NT2/D1 (cell line): ENCODE measurements around the gene SH3RF1.
"Not testable (repeated sequence)": the region's sequence is repeated elsewhere in the genome, so short reads cannot be mapped to it uniquely, and the experiment has no call there.

Source experiments
- SUZ12 ChIP-seq: IDR thresholded peaks from 2 replicates; pipeline ENCODE4 v1.6.1; 2011; ENCODE audit not compliant: insufficient read length, insufficient read depth; ENCODE audit errors: extremely low read depth
- ZNF274 ChIP-seq: IDR thresholded peaks from 2 replicates; pipeline ENCODE4 v1.6.1; 2011; ENCODE audit warnings: mild to moderate bottlenecking, low read depth, low read length

DNA sequence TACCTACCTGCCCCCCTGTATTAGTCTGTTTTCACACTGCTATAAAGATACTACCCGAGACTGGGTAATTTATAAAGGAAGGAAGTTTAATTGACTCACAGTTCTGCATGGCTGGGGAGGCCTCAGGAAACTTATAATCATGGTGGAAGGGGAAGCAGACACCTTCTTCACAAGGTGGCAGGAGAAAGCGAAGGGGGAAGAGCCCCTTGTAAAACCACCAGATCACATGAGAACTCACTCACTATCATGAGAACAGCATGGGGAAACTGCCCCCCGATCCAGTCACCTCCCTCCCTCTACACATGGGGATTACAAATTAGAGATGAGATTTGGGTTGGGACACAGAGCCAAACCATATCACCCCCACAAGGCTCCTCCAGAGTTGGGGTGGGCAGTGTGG, 17.2 kb upstream of the SH3RF1 start:
- not testable (repeated sequence) for TF ChIP-seq ZNF274, SUZ12
